ENCODE results near the gene SFTPA1.
"Not testable (repeated sequence)": the region's sequence is repeated elsewhere in the genome, so short reads cannot be mapped to it uniquely, and the experiment has no call there.

SFTPA1 gene

DNA sequence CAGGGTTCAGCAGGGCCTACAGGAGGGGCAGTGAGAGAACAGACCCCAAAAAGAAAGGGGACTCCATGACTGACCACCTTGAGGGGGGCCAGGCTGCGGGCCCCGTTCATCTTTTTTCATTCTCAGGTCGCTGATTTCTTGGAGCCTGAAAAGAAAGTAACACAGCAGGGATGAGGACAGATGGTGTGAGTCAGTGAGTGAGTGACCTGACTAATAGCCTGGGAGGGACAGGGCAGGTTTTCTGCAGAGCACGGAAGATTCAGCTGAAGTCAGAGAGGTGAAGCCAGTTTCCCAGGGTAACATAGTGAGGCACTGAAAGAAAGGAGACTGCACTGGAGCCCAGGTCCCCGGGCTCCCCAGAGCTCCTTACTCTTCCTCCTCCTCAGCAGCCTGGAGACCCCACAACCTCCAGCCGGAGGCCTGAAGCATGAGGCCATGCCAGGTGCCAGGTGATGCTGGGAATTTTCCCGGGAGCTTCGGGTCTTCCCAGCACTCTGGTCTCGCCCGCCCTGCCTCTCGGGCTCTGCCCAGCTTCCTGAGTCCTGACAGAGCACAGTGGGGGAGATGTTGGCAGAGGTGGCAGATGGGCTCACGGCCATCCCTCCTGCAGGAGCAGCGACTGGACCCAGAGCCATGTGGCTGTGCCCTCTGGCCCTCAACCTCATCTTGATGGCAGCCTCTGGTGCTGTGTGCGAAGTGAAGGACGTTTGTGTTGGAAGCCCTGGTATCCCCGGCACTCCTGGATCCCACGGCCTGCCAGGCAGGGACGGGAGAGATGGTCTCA, 646 bp downstream of the SFTPA1 start:
- not testable (repeated sequence) for DNase-seq

DNA sequence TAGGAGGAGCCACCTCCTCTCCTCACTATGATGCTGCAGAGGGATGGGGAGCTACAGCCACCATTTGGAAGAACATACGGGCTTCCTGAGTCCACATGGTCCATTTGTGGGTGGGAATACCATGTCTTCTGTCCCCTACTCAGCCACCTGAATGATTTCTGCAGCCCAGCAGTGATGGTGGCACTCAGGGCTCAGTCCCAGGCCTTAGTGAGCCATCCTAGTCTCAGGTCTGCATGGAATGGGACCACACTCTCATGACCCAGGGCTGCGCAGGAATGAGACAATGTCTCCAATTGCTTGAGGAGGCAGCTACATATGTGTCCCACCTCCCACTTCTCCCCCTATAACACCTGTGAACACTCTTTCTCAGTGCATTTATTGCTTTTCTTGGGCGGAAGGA, 4.8 kb downstream of the SFTPA1 start:
- no peak for DNase-seq

DNA sequence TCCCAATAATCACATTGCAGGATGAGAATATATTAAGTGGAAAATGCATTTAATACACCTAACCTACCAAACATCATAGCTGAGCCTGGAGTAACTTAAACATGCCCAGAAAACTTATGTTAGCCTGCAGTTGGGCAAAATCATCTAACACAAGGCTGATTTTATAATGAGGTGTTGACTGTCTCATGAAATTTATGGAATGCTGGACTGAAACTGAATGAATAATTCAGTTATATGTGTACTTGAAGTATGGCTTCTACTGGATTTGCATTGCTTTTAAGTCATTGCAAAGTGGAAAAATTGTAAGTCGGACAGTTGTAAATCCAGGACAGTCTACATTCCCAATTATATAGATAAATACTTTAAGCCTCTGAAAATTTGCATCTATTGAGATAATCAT, 5.4 kb downstream of the SFTPA1 start:
- no peak for DNase-seq

DNA sequence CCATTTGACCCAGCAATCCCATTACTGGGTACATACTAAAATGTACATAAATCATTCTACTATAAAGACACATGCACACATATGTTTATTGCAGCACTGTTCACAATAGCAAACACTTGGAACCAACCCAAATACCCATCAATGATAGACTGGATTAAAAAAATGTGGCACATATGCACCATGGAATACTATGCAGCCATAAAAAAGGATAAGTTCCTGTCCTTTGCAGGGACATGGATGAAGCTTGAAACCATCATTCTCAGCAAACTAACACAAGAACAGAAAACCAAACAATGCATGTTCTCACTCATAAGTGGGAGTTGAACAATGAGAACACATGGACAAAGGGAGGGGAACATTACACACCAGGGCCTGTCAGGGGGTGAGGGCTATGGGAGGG, 12.9 kb downstream of the SFTPA1 start:
- not testable (repeated sequence) for DNase-seq

DNA sequence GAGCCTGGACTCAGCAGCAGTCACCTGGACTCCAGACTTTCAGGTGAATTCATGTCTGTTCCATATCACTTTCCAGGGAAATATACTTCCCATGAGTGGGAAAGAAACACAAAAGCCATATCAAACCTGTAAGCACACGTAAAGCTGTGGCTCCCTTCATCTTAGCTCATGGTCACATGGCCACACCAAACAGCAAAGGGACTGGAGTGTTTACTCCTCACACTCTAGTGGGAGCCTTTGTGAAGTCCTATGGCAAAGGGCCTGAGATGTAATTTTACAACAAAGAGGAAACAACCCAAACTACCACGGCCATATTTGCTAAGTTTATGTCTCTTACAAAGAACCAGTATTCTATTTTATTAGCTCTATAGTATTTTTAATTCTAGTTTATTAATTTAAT, 16.3 kb downstream of the SFTPA1 start:
- no peak for DNase-seq

DNA sequence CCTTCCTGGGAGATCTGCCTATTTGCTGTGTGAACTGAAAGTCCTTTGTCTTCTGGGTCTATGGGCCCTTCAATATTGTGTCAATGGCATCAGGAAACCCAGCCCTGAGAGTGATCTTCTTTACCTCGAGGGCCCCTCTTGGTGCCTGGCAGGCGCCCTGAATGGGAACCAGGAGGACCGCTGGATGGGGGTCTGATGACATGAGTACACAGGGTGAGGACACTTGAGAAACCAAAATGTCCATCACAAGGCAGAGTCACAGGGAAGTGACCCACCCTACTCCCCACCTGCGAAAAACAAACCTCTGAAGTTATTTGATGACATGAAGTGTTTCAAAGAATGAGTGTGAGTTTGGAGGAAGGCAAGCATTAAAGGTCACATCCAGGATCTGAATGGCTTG, 17.3 kb downstream of the SFTPA1 start:
- no peak for DNase-seq

DNA sequence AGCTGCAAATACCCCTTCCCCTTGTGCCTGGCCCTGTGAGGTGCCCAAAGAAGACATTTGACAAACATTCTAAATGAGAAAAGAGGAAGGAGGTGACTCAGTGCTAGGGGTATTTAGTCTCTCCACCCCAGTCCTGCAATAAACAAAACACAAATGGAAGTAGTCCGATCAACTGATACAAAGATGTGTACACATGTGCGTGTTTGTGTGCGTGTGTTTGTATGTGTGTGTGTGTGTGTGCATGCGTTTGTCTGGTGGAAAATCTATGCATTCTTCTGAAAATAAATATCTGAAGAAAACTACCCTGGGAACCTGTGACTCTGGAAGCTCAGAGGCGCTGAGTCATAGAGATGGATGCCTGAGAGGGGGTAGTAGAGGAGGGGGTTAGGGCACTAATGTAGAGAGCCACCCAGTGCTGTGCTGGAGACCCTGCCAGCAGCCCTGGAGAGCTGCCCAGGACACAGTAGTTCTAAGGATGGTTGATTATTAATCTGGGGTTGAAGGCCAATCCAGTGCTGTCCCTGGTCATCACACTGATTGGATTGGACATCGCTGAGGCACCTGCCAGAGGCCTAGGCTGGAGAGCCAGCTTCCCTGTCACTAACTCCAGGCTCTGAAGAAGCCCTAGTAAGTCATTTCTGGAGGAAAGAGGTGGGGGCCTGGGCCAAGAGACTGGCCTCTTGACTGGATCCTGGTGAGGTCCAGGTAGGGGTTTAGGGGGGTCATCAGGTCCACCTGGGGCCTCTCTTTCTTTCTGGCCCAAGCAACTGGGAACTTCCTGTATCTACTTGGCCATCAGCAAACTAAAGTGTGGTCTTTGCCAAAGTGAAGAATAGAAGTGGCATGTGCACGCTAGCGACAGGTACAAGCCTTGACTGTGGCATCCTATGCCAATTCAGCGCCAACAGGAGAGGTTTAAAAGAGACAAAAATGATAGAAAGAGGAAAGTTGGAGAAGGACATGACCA, 18.5 kb downstream of the SFTPA1 start:
- no peak for DNase-seq

DNA sequence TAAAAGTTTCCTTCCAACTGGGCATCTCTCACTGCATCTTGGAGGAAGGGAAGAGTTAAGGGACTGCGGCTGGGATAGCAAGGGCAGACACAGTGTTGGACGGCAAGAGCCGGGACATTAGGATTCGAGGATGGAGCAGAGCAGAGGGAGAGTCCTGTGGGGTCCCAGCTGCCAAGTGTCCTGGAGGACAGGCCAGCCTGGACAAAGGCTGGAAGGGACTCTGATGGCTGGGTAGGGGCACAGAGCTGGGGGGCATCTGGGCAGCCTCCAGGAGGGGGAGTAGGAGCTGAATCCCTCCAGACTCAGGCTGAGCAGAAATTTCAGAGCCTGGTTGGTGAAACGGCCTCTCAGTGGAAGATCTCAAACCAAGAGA, 19.2 kb downstream of the SFTPA1 start:
- no peak for DNase-seq

DNA sequence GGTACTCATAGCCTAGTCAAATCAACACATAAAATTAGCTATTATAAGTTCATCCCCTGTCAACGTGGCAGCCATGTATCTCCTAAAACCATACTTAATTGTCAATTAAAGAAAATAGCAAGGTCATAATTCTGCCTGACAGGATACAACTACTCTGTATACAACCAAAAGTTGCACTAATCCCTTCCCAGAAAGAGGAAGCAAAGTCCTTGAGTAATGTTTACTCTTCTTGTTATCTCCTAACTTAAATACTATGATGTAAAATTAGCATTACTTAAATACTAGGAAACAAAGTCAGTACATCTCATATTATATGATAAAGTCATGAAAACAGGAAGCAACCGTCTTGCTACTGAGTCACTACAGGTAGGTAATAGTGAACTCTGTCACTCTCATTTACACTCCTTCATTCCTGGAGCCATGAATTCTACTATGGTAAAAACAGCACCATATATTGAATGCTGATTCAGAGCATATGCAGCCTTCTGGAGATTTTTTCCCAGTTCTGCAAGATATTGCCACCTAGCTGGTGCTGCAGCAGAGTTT, 26.0 kb downstream of the SFTPA1 start:
- not testable (repeated sequence) for DNase-seq

DNA sequence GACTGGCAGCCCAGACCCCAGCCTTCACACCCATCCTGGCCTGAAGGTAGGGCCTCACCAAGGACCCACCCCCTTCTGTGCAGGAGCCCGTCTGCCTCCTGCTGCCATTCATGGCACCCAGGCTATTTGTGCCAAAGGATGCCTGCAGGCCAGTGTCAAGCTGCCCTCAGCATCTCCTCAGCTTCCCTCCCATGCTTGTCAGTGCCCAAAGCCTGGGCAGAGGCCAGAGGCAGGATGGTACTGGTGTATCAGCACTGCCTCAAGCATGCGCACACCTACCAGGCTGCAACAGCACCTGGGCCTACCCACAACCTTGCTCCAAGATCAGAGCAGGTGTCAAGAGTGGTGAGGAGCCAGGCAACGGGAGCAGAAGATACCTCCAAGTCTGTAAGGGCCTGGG, 27.6 kb downstream of the SFTPA1 start:
- no peak for DNase-seq

DNA sequence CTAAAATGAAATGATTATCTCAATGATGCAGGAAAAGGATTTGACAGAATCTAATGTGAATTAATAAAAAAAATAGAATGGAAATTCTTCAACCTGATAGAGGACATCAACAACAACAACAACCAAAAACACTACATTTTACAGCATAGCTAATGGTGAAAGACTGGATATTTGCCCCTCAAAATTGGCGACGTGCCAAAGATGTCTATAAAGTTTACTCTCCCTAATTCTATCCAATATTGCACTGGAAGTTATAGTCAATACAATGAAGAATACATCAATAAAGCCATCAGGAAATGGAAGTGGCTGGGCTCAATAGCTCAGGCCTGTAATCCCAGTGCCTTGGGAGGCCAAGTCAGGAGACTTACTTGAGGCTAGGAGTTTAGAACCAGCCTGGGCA, 42.0 kb downstream of the SFTPA1 start:
- not testable (repeated sequence) for DNase-seq

DNA sequence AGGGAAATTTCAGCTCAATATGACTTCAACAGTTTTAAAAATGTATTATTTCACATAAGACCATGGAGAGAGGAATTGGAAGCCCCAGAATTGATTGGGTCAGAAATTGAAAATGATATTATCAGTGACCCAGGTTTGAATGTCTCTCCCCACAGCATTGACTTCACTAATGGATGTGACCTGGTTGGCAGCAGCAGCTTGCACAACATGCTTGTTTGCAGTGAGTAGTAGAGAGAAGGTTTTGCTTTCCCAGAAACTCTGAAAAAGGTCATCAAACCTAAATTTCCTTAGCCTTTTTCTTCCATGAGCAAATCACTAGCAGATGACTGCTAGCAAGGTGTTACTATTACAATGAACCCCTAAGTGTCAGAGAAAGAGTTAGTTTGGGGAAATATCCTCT, 52.5 kb downstream of the SFTPA1 start:
- DNase-seq = not testable (repeated sequence)

DNA sequence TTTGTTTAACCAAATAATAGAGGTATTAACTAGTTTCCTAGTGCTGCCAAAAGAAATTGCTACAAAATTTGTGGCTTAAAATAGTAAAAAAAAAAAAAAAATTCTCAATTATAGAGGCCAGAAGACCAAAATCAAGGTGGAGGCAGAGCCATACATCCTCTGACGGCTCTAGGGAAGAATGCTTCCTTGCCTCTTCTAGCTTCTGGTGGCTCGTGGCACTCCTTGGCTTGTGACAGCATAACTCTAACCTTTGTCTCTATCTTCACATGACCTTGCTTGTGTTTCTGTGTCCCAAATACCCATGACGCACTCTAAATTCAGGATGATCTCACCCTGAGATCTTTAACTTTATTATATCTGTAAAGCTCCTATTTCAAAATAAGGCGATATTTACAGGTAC, 53.9 kb downstream of the SFTPA1 start:
- not testable (repeated sequence) for DNase-seq
